Raji (cell line): ENCODE data around the gene ASTN2.

ENCODE experiments used
- POLR2A ChIP-seq: IDR thresholded peaks from 2 replicates; pipeline ENCODE4 v1.6.1; 2011; ENCODE audit warnings: low read depth, low read length, control low read depth; ENCODE audit not compliant: insufficient read depth

The ASTN2 gene

DNA sequence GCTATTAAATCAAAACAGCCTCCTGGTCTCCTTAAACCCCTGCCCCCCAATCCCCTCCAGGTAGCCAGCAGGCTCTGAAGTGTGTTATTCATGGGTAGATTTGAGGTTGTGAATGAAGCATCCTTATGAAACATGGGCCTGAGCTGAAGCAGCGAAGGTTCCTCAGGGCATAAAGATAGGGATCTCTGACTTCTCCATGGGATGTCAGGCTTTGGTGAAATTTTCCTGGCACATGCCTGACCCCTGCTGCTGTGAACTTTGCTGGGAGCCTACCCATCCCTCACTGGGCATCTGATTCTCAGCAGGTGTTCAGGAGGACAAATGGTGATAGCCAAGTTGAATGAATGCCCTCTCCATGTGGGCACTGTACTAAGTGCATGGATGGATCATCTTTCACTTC, 250.3 kb downstream of the ASTN2 start:
- no peak for TF ChIP-seq POLR2A

DNA sequence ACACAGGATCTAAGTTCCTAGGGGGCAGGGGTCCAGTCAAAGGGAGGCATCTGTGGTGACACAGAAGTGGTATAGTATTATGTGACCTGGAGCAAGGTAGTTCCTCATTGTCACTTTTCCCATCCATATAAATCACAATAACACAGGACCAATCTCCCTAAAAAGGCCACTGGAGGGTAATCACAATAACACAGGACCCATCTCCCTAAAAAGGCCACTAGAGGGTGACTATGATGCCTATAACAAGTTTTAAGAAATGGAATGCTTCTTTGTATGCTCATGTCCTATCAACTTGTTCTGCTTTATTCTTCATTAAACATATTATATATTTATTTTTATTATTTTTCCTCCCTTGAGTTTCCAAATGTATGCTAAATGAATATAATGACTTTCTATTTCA, 254.6 kb downstream of the ASTN2 start:
- TF ChIP-seq POLR2A = no peak

DNA sequence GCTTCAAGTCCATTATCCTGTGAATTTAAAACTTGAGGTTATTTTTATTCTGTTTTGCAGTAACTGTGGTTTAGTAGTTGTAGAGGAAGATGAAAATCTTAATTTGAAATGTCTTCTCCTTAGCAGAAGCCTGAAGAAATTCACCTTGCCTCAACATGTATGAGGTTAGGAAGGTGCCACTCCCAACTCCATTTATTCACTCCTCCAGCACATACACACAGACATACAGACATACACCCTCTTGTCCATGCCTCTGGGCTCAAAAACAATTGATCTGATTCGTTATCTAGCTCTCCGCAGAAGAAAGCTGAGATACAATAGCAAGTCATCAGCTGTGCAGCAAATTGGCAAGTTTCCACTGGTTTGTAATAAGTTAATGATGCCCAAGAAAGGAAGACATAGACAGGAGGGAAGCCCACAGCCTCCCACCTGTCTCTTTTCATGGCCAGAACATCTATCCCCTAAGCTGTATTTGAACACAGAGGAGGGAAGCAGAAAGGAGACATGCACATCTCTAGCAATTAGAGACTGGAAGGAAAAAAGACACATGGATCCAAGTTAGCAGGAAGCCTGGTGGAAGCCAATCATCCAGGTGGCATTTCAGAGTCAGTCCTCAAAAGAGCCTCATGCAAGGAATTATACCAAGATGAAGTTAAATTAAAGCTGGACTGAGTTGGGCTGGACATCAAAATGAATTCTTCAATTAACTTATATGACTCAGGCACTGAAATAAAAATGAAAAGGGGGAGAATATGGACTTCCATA, 257.9 kb downstream of the ASTN2 start:
- TF ChIP-seq POLR2A = no peak

DNA sequence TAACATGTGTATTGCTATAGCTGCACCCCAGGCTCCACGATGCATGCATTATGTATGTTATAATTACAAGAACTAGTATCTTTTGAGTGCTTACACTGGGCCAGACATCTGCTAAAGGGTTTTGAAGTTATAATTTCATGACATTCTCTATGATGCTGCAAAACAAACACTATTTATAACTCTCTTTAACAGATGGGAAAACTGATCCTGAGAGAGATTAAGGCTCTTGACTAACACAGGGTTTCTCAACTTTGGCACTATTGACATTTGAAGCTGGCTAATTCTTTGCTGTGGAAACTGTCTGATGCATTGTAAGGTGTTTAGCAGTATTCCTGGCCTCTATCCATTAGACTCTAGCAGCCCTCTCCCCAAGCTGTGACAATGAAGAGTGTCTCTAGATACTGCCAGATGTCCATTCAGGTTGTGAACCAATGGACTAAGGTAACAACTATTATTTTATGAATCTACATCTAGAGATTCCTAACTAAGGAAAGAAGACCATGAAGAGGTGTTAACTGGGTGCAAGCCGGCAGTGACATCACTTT, 258.6 kb downstream of the ASTN2 start:
- TF ChIP-seq POLR2A = no peak

DNA sequence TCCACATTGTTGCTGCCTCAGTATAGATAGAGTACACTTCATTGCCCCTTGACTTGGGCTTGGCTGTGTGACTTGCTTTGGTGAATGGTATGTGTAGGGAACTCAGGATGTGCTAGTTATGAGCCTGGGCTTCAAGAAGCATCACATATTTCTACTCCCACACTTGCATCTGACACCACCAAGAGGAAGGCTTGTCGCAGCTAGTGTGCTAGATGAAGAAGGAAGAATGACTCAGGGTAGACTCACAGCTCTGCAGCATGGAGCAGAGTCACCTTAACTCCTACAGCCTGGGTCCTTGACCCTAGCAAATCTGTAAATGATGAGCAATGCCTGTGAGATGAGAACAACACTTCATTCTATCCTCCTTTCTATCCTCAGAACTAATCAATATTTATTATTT, 261.8 kb downstream of the ASTN2 start:
- no peak for TF ChIP-seq POLR2A

DNA sequence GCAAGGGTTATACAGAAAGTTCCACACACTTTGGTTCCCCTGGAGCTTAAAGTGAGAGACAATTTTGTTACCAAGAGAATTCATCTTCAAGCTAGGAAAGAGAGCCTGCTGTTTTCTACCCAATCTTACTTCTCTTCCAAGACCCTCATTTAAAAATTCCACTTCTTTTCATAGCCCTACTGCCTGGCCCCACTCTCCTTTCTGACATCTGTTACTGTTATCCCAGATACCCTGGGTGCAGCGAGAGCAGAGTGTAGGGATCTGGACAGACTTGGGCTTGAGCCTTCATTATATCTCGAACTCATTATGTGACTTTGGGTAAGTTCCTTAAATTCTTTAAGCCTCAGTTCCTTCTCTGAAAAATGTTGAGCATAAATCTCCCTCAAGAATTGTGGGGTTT, 263.1 kb downstream of the ASTN2 start:
- TF ChIP-seq POLR2A = no peak

DNA sequence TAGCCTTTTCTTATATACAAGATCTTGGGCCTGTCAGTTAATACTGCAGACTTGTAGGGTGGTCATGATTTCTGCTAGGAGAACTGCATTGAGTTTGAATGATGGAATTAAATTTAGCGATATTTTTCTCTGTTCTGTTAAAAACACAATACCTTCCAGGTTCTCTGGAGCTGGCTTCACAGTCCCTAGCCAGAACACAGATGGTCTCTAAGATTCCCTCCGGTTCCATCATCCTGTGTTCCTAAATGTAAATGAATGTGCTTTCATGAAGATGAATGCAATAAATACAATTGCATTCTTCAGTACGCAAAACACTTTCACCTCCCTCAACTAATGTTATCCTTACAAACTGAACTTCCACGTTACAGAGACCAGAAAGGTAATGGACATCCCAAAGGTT, 264.9 kb downstream of the ASTN2 start:
- no peak for TF ChIP-seq POLR2A

DNA sequence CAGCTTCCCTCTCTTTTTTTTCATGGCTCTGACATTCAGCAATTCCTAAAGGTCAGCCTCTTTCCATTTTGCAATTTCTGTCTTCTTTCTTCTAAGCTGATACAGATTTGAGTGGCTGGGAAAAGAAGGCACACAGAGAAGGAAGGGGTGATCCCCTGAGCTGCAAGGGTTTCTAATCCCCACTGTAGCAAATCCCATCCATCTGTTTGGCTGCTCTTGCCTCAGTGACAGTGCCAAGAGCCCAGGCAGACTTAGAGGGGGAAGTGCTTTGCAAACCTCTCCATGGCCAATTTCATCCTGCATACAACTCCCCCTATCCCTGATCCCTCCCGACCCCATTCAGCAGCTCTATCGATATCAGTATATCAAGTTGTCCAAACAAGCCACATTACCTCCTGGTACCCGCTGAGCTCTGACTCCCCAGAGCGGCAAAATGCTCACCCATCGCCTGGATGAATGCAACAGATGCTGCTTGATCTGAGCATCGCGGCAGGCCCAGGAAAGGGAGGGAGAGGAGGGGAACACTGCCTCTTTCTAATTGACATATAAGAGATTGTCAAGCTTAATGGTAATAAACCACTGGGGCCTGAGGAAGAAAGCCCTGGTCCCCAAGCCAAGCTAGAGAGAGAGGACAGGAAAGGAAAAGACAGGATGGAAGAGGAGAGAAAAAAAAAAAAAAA, 268.9 kb downstream of the ASTN2 start:
- TF ChIP-seq POLR2A = no peak

DNA sequence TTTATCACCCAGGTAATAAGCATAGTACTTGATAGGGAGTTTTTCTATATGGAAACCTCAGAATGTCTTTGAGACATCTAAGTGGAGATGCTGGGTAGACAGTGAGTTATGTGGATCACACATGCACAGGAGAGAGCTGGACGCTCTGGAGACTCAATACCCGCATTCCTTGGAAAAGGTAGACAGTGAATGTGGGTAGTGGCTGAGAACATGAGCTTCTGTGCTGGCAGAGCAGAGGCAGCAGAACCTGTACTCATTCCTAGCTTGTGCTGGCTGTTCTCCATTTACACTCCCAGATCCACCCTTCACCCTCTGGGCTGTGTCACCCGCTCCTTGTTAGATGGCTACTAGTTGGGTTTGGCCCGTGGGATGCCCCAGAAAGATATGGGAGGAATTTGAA, 269.8 kb downstream of the ASTN2 start:
- TF ChIP-seq POLR2A = no peak

DNA sequence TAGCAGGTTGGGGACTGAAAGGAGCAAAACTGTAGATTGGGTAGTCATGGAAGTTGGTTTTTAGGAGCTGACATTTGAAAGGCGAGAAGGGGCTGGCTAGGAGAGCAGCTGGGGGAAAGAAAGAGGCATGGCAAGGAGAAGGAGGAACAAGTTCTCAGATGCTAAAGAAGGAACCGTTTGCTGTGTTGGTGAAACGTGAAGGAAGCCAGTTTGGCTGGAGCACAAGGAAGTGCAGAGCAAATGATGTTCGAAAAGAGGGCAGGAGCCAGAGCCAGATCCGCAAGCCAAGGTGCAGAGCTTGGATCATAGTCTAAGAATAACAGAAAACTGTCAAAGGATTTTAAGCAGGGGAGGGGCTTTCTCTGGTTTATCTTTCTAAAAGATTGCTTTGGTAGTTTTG, 276.6 kb downstream of the ASTN2 start:
- no peak for TF ChIP-seq POLR2A

DNA sequence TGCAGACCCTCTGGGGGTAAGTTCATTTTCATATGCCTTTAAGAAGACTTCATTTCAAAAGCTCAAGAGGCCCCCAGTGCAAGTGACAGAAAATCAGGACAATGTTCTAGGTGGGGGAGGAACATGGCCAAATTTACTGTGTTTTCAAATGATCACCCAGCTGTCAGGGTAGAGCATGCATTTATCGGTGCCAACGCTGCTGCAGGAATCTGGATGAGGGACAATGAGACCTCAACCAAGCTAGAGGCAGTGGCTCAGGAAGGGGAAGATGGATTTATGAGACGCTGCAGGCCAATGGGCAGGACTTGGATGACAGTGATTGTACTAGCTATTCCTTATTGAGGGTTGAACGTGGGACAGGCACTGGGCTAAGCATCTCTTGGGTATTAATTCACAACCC, 278.4 kb downstream of the ASTN2 start:
- TF ChIP-seq POLR2A = no peak

DNA sequence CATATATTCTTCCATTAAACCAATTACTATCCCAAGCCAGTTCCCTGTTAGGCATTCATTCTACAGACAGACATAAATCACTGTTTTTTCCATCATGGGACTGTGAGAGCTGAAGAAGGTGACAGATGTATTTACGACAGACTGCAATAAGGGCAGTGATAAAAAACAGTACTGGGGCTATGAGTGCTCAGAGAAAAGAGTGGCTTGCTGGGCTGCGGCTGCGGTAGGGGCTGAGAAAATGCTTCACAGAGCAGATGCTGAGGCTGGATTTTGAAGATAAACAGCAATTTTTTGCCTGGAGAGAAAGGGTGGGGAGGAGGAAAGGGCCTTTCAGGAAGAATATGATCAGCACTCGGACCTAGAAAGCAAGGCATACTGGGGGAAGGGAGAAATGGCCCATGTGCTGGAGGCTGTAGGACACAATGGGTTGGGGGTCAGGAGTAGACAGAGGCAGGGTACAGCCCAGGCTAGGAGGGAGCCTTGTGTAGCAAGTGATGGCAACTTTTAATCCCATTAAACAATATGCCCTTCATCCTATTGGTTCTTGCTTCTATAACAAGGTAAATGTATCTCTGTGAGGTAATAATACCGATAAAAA, 279.3 kb downstream of the ASTN2 start:
- no peak for TF ChIP-seq POLR2A

DNA sequence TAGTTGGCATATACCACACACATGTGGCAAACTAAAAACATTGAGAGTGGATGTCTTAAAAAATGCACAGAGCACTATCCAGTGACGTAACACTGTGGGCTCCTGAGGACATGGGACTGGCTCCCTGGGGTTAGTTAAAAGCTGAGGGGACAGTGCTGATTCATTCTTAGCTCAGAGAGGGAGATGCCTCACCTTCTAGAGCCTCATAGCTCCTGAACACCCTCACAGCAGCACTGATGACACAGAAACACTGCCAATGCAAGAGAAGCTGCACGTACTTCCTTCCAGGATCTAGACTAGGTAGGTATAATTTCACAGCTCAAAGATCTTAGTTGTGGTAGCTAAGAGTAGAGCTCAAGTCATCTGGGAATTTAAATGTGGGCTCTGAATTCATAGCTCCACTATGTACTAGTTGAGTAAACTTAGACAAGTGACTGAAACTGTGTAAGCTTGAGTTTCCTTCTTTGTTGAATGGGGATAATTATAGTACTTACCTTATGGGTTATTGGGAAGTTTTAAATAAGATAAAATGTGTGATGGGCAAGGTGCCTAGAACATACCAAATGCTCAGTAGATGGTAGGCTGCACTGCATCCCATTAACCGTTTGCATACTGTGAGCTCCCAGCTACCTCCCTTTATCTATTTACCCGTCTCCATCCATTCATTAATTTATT, 279.9 kb downstream of the ASTN2 start:
- TF ChIP-seq POLR2A = no peak

DNA sequence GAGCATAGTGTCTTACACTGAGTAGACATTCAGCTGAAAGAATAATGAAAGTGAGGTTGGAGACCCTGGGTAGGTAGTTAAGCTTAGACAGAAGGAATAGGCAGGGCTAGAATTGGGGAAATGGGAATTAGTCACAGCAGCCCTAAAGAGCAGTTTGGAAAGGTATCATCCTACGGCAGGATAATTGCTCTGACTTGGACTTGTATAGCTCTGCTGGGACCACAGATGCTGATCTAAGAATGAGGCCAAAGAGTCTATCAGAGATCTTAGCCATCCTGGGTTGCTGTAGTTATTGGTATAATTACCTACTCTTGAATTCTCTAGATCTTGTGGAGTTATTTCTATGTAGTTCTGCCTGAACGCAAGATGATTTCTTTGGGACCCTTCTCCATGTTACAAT, 288.0 kb downstream of the ASTN2 start:
- no peak for TF ChIP-seq POLR2A

DNA sequence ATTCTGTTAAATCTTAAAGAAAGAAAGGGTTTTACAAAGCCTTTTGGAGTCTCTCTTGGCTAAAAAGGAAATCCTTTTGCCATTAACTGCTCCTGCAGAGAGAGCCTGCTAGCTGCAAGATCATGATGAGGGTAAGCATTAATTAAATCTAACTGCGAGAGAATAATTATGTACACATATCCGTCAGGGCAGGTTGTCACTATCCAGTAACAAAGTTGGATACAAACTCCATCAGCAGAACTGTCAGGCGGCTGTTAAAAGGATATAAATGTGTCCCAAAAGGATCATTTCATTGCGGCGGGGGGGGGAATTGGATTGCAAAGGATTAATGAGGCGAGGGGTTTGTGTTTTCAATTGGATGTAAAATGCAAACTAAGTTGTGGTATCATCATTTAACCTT, 289.3 kb downstream of the ASTN2 start:
- no peak for TF ChIP-seq POLR2A
